OCI-LY7 (cell line): ENCODE data around the gene CGB8. TPM values are rescaled to one million over a fixed set of nuclear protein-coding genes. Genes with fewer than 3 reads are reported as not detected.

Source experiments
- BruUV-seq: library from RNA; stranded (reverse); fragments of 400-500 nt; replicated peaks from 2 replicates; lab custom pipeline; 2021; lab: Mats Ljungman, UMichigan
- CTCF ChIA-PET: fragments of 300-600 bp; sonication (Branson Sonifier 250); formaldehyde crosslinking; loops from one replicate; lab custom pipeline; 2022; ENCODE audit warnings: antibody characterized with exemption; ENCODE audit not compliant: unreplicated experiment; lab: Charles Lee
- POLR2A ChIA-PET: fragments of 300-600 bp; sonication (Branson Sonifier 250); formaldehyde crosslinking; loops from one replicate; lab custom pipeline; 2022; ENCODE audit warnings: antibody characterized with exemption; lab: Charles Lee
- DNase-seq: peaks from one replicate; pipeline ENCODE4 v3.0.0-alpha.2; 2015; ENCODE audit warnings: low spot score
- H2AFZ ChIP-seq: fragments of 200-600 bp; sonication (generic), shearing (Covaris generic); 2 replicates; pipeline ENCODE4 v1.6.1; 2014; ENCODE audit warnings: mild to moderate bottlenecking, antibody characterized with exemption, low read length, moderate library complexity
- H3K27ac ChIP-seq: fragments of 200-600 bp; sonication (generic); 2 replicates; pipeline ENCODE4 v1.5.1; 2014; ENCODE audit warnings: mixed run types, low read depth, mild to moderate bottlenecking, moderate library complexity, low read length, inconsistent platforms; ENCODE audit not compliant: poor library complexity, severe bottlenecking
- H3K36me3 ChIP-seq: fragments of 200-600 bp; sonication (generic); 2 replicates; pipeline ENCODE4 v1.6.1; 2014; ENCODE audit warnings: mild to moderate bottlenecking, antibody characterized with exemption, low read length, moderate library complexity, mixed read lengths; ENCODE audit not compliant: insufficient read depth
- H3K4me1 ChIP-seq: fragments of 200-600 bp; sonication (generic); 2 replicates; pipeline ENCODE4 v1.5.1; 2014; ENCODE audit warnings: mild to moderate bottlenecking, low read length; ENCODE audit not compliant: insufficient read depth, poor library complexity, severe bottlenecking
- H3K4me2 ChIP-seq: fragments of 200-600 bp; sonication (generic); 2 replicates; pipeline ENCODE4 v1.6.1; 2014; ENCODE audit warnings: mild to moderate bottlenecking, low read length
- H3K4me3 ChIP-seq: fragments of 200-600 bp; sonication (generic); 2 replicates; pipeline ENCODE4 v1.5.1; 2014; ENCODE audit warnings: mild to moderate bottlenecking, low read depth, low read length; ENCODE audit not compliant: poor library complexity, severe bottlenecking
- H3K79me2 ChIP-seq: fragments of 200-600 bp; sonication (generic); 2 replicates; pipeline ENCODE4 v1.6.1; 2016; ENCODE audit warnings: low read depth, mild to moderate bottlenecking, low read length, moderate library complexity, mixed read lengths; ENCODE audit not compliant: insufficient read depth
- H3K9me2 ChIP-seq: fragments of 200-600 bp; sonication (generic); 2 replicates; pipeline ENCODE4 v1.6.1; 2016; ENCODE audit warnings: mild to moderate bottlenecking, low read length, mixed read lengths; ENCODE audit not compliant: insufficient read depth
- H3K9me3 ChIP-seq: fragments of 200-600 bp; sonication (generic); 2 replicates; pipeline ENCODE4 v1.6.1; 2014; ENCODE audit warnings: mild to moderate bottlenecking, mixed run types, low read length, mixed read lengths
- H4K20me1 ChIP-seq: fragments of 200-600 bp; sonication (generic); 2 replicates; pipeline ENCODE4 v1.6.1; 2014; ENCODE audit warnings: mild to moderate bottlenecking, antibody characterized with exemption, low read length, moderate library complexity, mixed read lengths; ENCODE audit not compliant: insufficient read depth
- CTCF ChIP-seq: fragments of 200-600 bp; sonication (generic); conservative IDR thresholded peaks from 2 replicates; pipeline ENCODE4 v1.5.1; 2014; ENCODE audit warnings: mild to moderate bottlenecking, antibody characterized with exemption, low read length, moderate library complexity, mixed read lengths
- EZH2phosphoT487 ChIP-seq: fragments of 200-600 bp; sonication (generic); IDR thresholded peaks from 2 replicates; pipeline ENCODE4 v1.6.1; 2018; ENCODE audit warnings: low read depth, borderline replicate concordance, mild to moderate bottlenecking, mixed run types, antibody characterized with exemption, low read length, moderate library complexity, mixed read lengths
- intact Hi-C: fragments of 100-400 bp; cut with micrococcal nuclease; formaldehyde crosslinking; loops from one replicate; pipeline ENCODE4 v1.10.0; 2022; ENCODE audit not compliant: unreplicated experiment
- total RNA-seq, 2 experiments: library from RNA; depleted of rRNA in 1 of 2; stranded (reverse); fragments of >200 nt in 1 of 2; shearing (Covaris generic) in 1 of 2; gene quantifications; 2 replicates each; pipeline ENCODE4 v1.2.3, GENCODE V29; 2014 to 2022

Gene CGB8
- total RNA-seq, 2 experiments from 2014 or later: not detected

GRCh38 chr19:49094505-49095482 is 45.9 kb upstream of the CGB8 start:
- POLR2A ChIA-PET: interaction anchor here (0.6 to 0.7 kb wide), 2 partner anchors 288 to 778 kb away, joined by 4 to 5 read pairs; no protein-coding TSS in a partner anchor
- H3K27ac ChIP-seq: no peak overlapping the region

DNA sequence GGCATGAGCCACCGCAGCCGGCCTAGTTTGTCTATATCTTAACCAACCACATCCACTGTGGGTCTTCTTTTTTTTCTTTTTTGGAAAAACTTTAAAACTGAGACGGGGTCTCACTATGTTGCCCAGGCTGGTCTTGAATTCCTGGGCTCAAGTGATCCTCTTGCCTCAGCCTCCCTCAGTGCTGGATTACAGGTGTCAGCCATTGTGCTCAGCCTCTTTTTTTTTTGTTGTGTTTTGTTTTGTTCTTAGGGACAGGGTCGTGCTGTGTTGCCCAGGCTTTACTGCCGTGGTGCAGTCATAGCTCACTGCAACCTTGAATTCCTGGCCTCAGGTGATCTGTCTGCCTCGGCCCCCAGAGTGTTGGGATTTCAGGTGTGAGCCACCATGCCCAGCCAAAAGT is 43.8 kb upstream of the CGB8 start:
- BruUV-seq: no TSS peak
- Histone ChIP-seq H3K4me2 (no peak overlapping the region), H3K79me2 (peaks cover 28% of the 10 kb centered on the region), H3K4me3 (no peak overlapping the region), H3K27ac (no peak overlapping the region), H3K36me3 (peaks cover 94% of the 10 kb centered on the region), H3K9me3 (no peaks in the 10 kb centered on the region), H2AFZ (no peak overlapping the region), H4K20me1 (peaks cover 8% of the 10 kb centered on the region; the same call in 1 of the 2 replicates), H3K4me1 (peaks cover 1% of the 10 kb centered on the region), H3K9me2 (no peaks in the 10 kb centered on the region)
- DNase-seq: no peak
- ChIA-PET CTCF (no interaction called here), POLR2A (interaction anchor here (0.6 kb wide), 1 partner anchor 359 kb away, joined by 4 read pairs; the partner anchor contains the start of gene PIH1D1)
- TF ChIP-seq CTCF (no peak), EZH2phosphoT487 (no peak)
- intact Hi-C loops: no loop called here

More at GRCh38 chr19:49094505-49095482, 45.9 kb upstream of the CGB8 start:
- no peak overlapping the region for H3K4me3 ChIP-seq
- peaks cover 8% of the 10 kb centered on the region; the same call in 1 of the 2 replicates for H3K79me2 ChIP-seq
- H2AFZ ChIP-seq: no peak overlapping the region
- no peaks in the 10 kb centered on the region for H3K9me2 ChIP-seq
- TF ChIP-seq EZH2phosphoT487 (no peak), CTCF (no peak)
- no peak overlapping the region for H3K4me2 ChIP-seq
- CTCF ChIA-PET: interaction anchor here (1.0 kb wide), 1 partner anchor 12 kb away, joined by 4 read pairs; no protein-coding TSS in a partner anchor
- no peaks in the 10 kb centered on the region; the same call in 1 of the 2 replicates for H4K20me1 ChIP-seq
- intact Hi-C loops: loop anchor here (5.0 kb wide), 2 partner anchors 113 to 133 kb away; no protein-coding TSS in a partner anchor
- no peaks in the 10 kb centered on the region for H3K4me1 ChIP-seq
- H3K36me3 ChIP-seq: peaks cover 99% of the 10 kb centered on the region
- H3K9me3 ChIP-seq: no peaks in the 10 kb centered on the region
- no TSS peak for BruUV-seq
- DNase-seq: no peak
